WTC11 (cell line): Measurements from ENCODE around the gene LHFPL6. TPM values are rescaled to one million over a fixed set of nuclear protein-coding genes. Genes with fewer than 3 reads are reported as not detected.

ENCODE experiments used
- ATAC-seq: fragments of 200-7000 bp; cut with Tn5 transposase; 2 replicates; pipeline ENCODE4 v1.10.0; 2021; ENCODE audit warnings: mild to moderate bottlenecking, moderate library complexity
- CTCF ChIA-PET: fragments of 300-600 bp; sonication (Branson Sonifier 250); formaldehyde crosslinking; loops from one replicate; lab custom pipeline; 2021; ENCODE audit warnings: antibody characterized with exemption; lab: Charles Lee
- POLR2A ChIA-PET: fragments of 350-600 bp; sonication (Branson Sonifier 250); formaldehyde crosslinking; loops from one replicate; lab custom pipeline; 2021; ENCODE audit warnings: antibody characterized with exemption; lab: Charles Lee
- DNase-seq: peaks from one replicate; pipeline ENCODE4 v3.0.0; 2021; ENCODE audit warnings: low spot score
- H3K27ac Mint-ChIP-seq: 2 replicates; pipeline ENCODE4 v1.8.0; 2021; ENCODE audit warnings: mixed read lengths
- H3K27me3 Mint-ChIP-seq: 2 replicates; pipeline ENCODE4 v1.8.0; 2021; ENCODE audit warnings: low read depth, mild to moderate bottlenecking, moderate library complexity, mixed read lengths
- H3K36me3 Mint-ChIP-seq: 2 replicates; pipeline ENCODE4 v1.8.0; 2021; ENCODE audit warnings: mixed read lengths
- H3K4me1 Mint-ChIP-seq: 2 replicates; pipeline ENCODE4 v1.8.0; 2022; ENCODE audit warnings: mixed read lengths
- H3K4me3 Mint-ChIP-seq: 2 replicates; pipeline ENCODE4 v1.8.0; 2021; ENCODE audit warnings: mild to moderate bottlenecking, moderate library complexity, mixed read lengths
- H3K9me3 Mint-ChIP-seq: 2 replicates; pipeline ENCODE4 v1.8.0; 2021; ENCODE audit warnings: mixed read lengths
- AFF4 ChIP-seq: sonication (generic); formaldehyde crosslinking; IDR thresholded peaks from 2 replicates; pipeline ENCODE4 v1.8.1; 2023; ENCODE audit warnings: mild to moderate bottlenecking, missing genetic modification reagents, borderline replicate concordance
- AR ChIP-seq: fragments of 250-450 bp; sonication (Bioruptor Pico); IDR thresholded peaks from 2 replicates; pipeline ENCODE4 v1.9.0; 2021; ENCODE audit warnings: mild to moderate bottlenecking
- E2F4 ChIP-seq: sonication (generic); formaldehyde crosslinking; IDR thresholded peaks from 2 replicates; pipeline ENCODE4 v1.8.1; 2022; ENCODE audit warnings: low read depth, mild to moderate bottlenecking, moderate library complexity, missing genetic modification reagents, borderline replicate concordance
- ESRRA ChIP-seq: sonication (generic); formaldehyde crosslinking; IDR thresholded peaks from 2 replicates; pipeline ENCODE4 v1.8.1; 2022; ENCODE audit warnings: mild to moderate bottlenecking, missing genetic modification reagents, borderline replicate concordance
- FOXP4 ChIP-seq: sonication (generic); formaldehyde crosslinking; IDR thresholded peaks from 2 replicates; pipeline ENCODE4 v1.8.0; 2022; ENCODE audit warnings: mild to moderate bottlenecking, missing genetic modification reagents
- GRHL2 ChIP-seq: fragments of 250-450 bp; sonication (Bioruptor Pico); IDR thresholded peaks from 2 replicates; pipeline ENCODE4 v1.8.0; 2022; ENCODE audit warnings: mild to moderate bottlenecking, moderate library complexity; ENCODE audit not compliant: insufficient replicate concordance, severe bottlenecking
- GTF2I ChIP-seq: fragments of 250-450 bp; sonication (Bioruptor Pico); conservative IDR thresholded peaks from 2 replicates; pipeline ENCODE4 v1.4.0; 2021; ENCODE audit warnings: mild to moderate bottlenecking
- JAZF1 ChIP-seq: fragments of 250-450 bp; sonication (Bioruptor Pico); IDR thresholded peaks from 2 replicates; pipeline ENCODE4 v1.9.0; 2021; ENCODE audit warnings: moderate library complexity, mild to moderate bottlenecking, inconsistent platforms
- PREB ChIP-seq: sonication (generic); formaldehyde crosslinking; IDR thresholded peaks from 2 replicates; pipeline ENCODE4 v1.8.1; 2022; ENCODE audit warnings: mild to moderate bottlenecking, missing genetic modification reagents, moderate library complexity, borderline replicate concordance
- PRRX2 ChIP-seq: fragments of 250-450 bp; sonication (Bioruptor Pico); IDR thresholded peaks from 2 replicates; pipeline ENCODE4 v1.8.0; 2021; ENCODE audit warnings: mild to moderate bottlenecking
- RELA ChIP-seq: sonication (generic); formaldehyde crosslinking; IDR thresholded peaks from 2 replicates; pipeline ENCODE4 v1.8.1; 2022; ENCODE audit warnings: missing genetic modification reagents, mild to moderate bottlenecking, borderline replicate concordance
- USF1 ChIP-seq: sonication (generic); formaldehyde crosslinking; IDR thresholded peaks from 2 replicates; pipeline ENCODE4 v1.8.0; 2022; ENCODE audit warnings: mild to moderate bottlenecking, missing genetic modification reagents
- ZBTB21 ChIP-seq: sonication (generic); formaldehyde crosslinking; IDR thresholded peaks from 2 replicates; pipeline ENCODE4 v1.8.1; 2023; ENCODE audit warnings: mild to moderate bottlenecking, missing genetic modification reagents, borderline replicate concordance
- ZNF263 ChIP-seq: sonication (generic); formaldehyde crosslinking; IDR thresholded peaks from 2 replicates; pipeline ENCODE4 v1.8.1; 2022; ENCODE audit warnings: low read depth, mild to moderate bottlenecking, moderate library complexity, missing genetic modification reagents
- ZNF317 ChIP-seq: sonication (generic); formaldehyde crosslinking; IDR thresholded peaks from 2 replicates; pipeline ENCODE4 v1.8.1; 2023; ENCODE audit warnings: low read depth, mild to moderate bottlenecking, moderate library complexity, missing genetic modification reagents, borderline replicate concordance
- ZNF423 ChIP-seq: fragments of 250-450 bp; sonication (Bioruptor Pico); IDR thresholded peaks from 2 replicates; pipeline ENCODE4 v2.1.2; 2022; ENCODE audit warnings: mild to moderate bottlenecking, moderate library complexity
- total RNA-seq: library from RNA; stranded (reverse); gene quantifications from 3 replicates; pipeline ENCODE4 v1.2.3, GENCODE V29; 2021

LHFPL6 gene
- total RNA-seq, 1 experiment from 2014 or later: 4.5 TPM

GRCh38 chr13:39318161-39318560 is 284.8 kb downstream of the LHFPL6 start (continued):
- TF ChIP-seq ESRRA (no peak), PREB (CRISPR knock-in tag) (no peak), ZNF317 (no peak), RELA (CRISPR knock-in tag) (no peak), ZBTB21 (CRISPR knock-in tag) (no peak), JAZF1 (CRISPR knock-in tag) (no peak), PRRX2 (CRISPR knock-in tag) (no peak), ZNF423 (CRISPR knock-in tag) (no peak), AFF4 (no peak)

GRCh38 chr13:39317291-39317690 is 285.7 kb downstream of the LHFPL6 start:
- no peaks in the 10 kb centered on the region for H3K9me3 Mint-ChIP-seq
- no peak overlapping the region for H3K4me3 Mint-ChIP-seq
- DNase-seq: no peak
- peaks cover under 1% of the 10 kb centered on the region; the same call in 1 of the 2 replicates for H3K27me3 Mint-ChIP-seq
- CTCF ChIA-PET: interaction anchor here (0.6 kb wide), 1 partner anchor 31 kb away, joined by 3 read pairs; no protein-coding TSS in a partner anchor
- H3K4me1 Mint-ChIP-seq: no peaks in the 10 kb centered on the region; the same call in 1 of the 2 replicates
- TF ChIP-seq FOXP4 (CRISPR knock-in tag): no peak
- TF ChIP-seq USF1 (CRISPR knock-in tag): no peak
- TF ChIP-seq RELA (CRISPR knock-in tag): no peak
- no peak for TF ChIP-seq E2F4 (CRISPR knock-in tag)
- TF ChIP-seq GTF2I: no peak
- TF ChIP-seq ZNF263 (CRISPR knock-in tag): no peak
- TF ChIP-seq AR (CRISPR knock-in tag): no peak
- no peak for TF ChIP-seq GRHL2 (CRISPR knock-in tag)
- TF ChIP-seq, all 79 proteins: peak for 0
- H3K36me3 Mint-ChIP-seq: no peaks in the 10 kb centered on the region
- POLR2A ChIA-PET: no interaction called here
- H3K27ac Mint-ChIP-seq: no peak overlapping the region
- ATAC-seq: no peak
